ENCODE data around the gene SEPTIN1. TPM values are rescaled to one million over a fixed set of nuclear protein-coding genes. Genes with fewer than 3 reads are reported as not detected.
A peak's percentile ranks its signal among the peaks of the same experiment; 100 is the strongest.

Gene SEPTIN1
- polyA plus RNA-seq, 3 donors = 0.31 to 0.60 (median 0.49) TPM

DNA sequence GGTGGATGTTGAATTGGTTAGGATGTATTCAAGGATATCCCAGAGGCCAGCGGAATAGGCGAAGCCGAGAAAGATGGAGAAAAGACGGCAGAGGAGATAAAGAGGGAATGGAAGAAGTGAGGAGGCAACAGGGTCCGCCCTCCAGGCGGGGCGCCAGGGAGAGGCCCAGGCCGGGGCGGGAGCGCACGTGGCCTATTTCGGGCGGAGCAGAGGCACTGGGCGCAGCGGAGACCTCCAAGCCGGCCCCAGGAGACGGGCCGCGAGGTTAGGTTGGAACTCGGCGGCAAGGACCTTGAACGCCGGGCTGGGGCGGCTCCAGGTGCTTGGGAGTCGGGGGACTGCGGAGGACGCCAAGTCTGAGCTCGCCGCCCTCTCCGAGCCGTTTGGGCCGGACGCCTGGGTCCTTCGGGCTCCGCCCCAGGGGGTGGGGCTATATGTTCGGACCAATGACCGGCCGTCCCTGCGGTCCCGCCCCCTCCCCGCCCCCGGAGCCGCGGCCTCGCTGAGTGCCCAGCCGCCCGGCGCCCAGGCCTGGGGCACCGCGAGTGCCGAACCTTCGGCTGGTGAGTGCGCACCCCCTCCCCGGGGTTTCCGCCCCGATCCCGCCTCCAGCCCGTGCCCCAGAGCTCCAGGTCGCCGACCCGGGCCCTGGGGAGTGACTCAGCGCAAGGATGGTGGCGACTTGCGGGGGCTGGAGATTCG is 24.9 kb upstream of the SEPTIN1 start, which contains the start of gene ZNF771:
TSS of gene ZNF771 (plus strand) at position 505 of the 702 bp plus-strand sequence. CDS start 448 bp downstream, outside the sequence.
- Mint-ChIP-seq H3K27ac (peak within 1 kb of the TSS; percentile 42 to 84 (median 57)), H3K9me3 (peaks cover 0 to 2% (median 0%) of the 10 kb centered on the region in 7 donors), H3K36me3 (peaks cover 3 to 5% of the 10 kb centered on the region in 2 donors), H3K4me3 (peak within 1 kb of the TSS; percentile 86 to 95), H3K4me1 (peaks cover 28% of the 10 kb centered on the region), H3K27me3 (ENCODE audit: low read depth in 3 of 3) (peaks cover 0 to 4% (median 3%) of the 10 kb centered on the region in 3 donors)
- no peaks in the 10 kb centered on the region for H3K9me3 ChIP-seq (replicated peaks in 1 of 2; ENCODE audit: control insufficient read depth in 1 of 2, insufficient read depth in 1 of 2, low read length in 2 of 2)
- H3K9ac ChIP-seq (ENCODE audit: insufficient read depth, low read length, poor library complexity, severe bottlenecking) = peak within 1 kb of the TSS; percentile 64
- TF ChIP-seq, protein P1, sequence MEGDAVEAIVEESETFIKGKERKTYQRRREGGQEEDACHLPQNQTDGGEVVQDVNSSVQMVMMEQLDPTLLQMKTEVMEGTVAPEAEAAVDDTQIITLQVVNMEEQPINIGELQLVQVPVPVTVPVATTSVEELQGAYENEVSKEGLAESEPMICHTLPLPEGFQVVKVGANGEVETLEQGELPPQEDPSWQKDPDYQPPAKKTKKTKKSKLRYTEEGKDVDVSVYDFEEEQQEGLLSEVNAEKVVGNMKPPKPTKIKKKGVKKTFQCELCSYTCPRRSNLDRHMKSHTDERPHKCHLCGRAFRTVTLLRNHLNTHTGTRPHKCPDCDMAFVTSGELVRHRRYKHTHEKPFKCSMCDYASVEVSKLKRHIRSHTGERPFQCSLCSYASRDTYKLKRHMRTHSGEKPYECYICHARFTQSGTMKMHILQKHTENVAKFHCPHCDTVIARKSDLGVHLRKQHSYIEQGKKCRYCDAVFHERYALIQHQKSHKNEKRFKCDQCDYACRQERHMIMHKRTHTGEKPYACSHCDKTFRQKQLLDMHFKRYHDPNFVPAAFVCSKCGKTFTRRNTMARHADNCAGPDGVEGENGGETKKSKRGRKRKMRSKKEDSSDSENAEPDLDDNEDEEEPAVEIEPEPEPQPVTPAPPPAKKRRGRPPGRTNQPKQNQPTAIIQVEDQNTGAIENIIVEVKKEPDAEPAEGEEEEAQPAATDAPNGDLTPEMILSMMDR (IDR thresholded peaks at IDR 0.05) = no peak
- peaks cover 0 to 7% of the 10 kb centered on the region in 2 donors for H3K36me3 ChIP-seq (replicated peaks in 1 of 2; ENCODE audit: control insufficient read depth in 1 of 2, insufficient read depth in 2 of 2, low read length in 2 of 2)
- no peaks in the 10 kb centered on the region for H4K20me1 ChIP-seq (ENCODE audit: insufficient read depth, low read length)
- peak; percentile 80 to 83 (median 81) for DNase-seq
- no peaks in the 10 kb centered on the region for H3K27me3 ChIP-seq (ENCODE audit: control insufficient read depth in 2 of 2, insufficient read depth in 2 of 2, low read length in 2 of 2)
- H3K27ac ChIP-seq (ENCODE audit: low read depth in 1 of 2, low read length in 2 of 2) = peak within 1 kb of the TSS in 1 of 2 donors; percentile 8
- H3K4me1 ChIP-seq (ENCODE audit: control insufficient read depth in 1 of 2, insufficient read depth in 2 of 2, low read length in 2 of 2) = peaks cover 24 to 40% of the 10 kb centered on the region in 2 donors
- H3K4me2 ChIP-seq (replicated peaks; ENCODE audit: extremely low read depth, low read length, poor library complexity, severe bottlenecking) = peak within 1 kb of the TSS; percentile 85
- peak within 1 kb of the TSS; percentile 51 to 74 (median 58) for H3K4me3 ChIP-seq (replicated peaks in 1 of 3; ENCODE audit: low read depth in 2 of 3, low read length in 3 of 3)
- intact Hi-C loops (cut with micrococcal nuclease) = loop anchor here (5.0 to 10.0 kb wide), 2 partner anchors 52 to 70 kb away; partner anchors contain the start of gene CD2BP2 (in 1 of the 2)
- peak within 1 kb of the TSS; percentile 91 for H2AFZ ChIP-seq (ENCODE audit: insufficient read depth, low read depth, low read length, poor library complexity, severe bottlenecking)
- no peaks in the 10 kb centered on the region for H3K79me2 ChIP-seq (ENCODE audit: insufficient read depth, low read length)
- WGBS (ENCODE audit: insufficient coverage) = under 1% methylated on average over 62 of the region's 65 CpGs

GRCh38 chr16:30406795-30407101 is 24.4 kb upstream of the SEPTIN1 start:
- Mint-ChIP-seq H3K4me1 (peaks cover 25% of the 10 kb centered on the region), H3K27me3 (ENCODE audit: low read depth in 3 of 3) (peaks cover 0 to 4% (median 3%) of the 10 kb centered on the region in 3 donors)
- H3K36me3 ChIP-seq (replicated peaks in 1 of 2; ENCODE audit: control insufficient read depth in 1 of 2, insufficient read depth in 2 of 2, low read length in 2 of 2) = peaks cover 0 to 2% of the 10 kb centered on the region in 2 donors

More at GRCh38 chr16:30406795-30407101, 24.4 kb upstream of the SEPTIN1 start:
- peak overlapping the region; percentile 86 to 95 for H3K4me3 Mint-ChIP-seq
- TF ChIP-seq, protein P1 (IDR thresholded peaks at IDR 0.05) = no peak
- H3K9me3 Mint-ChIP-seq = peaks cover 0 to 2% (median 0%) of the 10 kb centered on the region in 7 donors
- H4K20me1 ChIP-seq (ENCODE audit: insufficient read depth, low read length) = no peaks in the 10 kb centered on the region
- peak overlapping the region; percentile 51 to 74 (median 58) for H3K4me3 ChIP-seq (replicated peaks in 1 of 3; ENCODE audit: low read depth in 2 of 3, low read length in 3 of 3)
- 24% methylated on average over 14 of the region's 14 CpGs for WGBS (ENCODE audit: insufficient coverage)
- peaks cover 24 to 40% of the 10 kb centered on the region in 2 donors for H3K4me1 ChIP-seq (ENCODE audit: control insufficient read depth in 1 of 2, insufficient read depth in 2 of 2, low read length in 2 of 2)
- no peaks in the 10 kb centered on the region for H3K27me3 ChIP-seq (ENCODE audit: control insufficient read depth in 2 of 2, insufficient read depth in 2 of 2, low read length in 2 of 2)
- peak overlapping the region; percentile 85 for H3K4me2 ChIP-seq (replicated peaks; ENCODE audit: extremely low read depth, low read length, poor library complexity, severe bottlenecking)
- no peaks in the 10 kb centered on the region for H3K9me3 ChIP-seq (replicated peaks in 1 of 2; ENCODE audit: control insufficient read depth in 1 of 2, insufficient read depth in 1 of 2, low read length in 2 of 2)
- no peak overlapping the region for H3K27ac ChIP-seq (ENCODE audit: low read depth in 1 of 2, low read length in 2 of 2)
- intact Hi-C loops (cut with micrococcal nuclease) = loop anchor here (5.0 to 10.0 kb wide), 2 partner anchors 52 to 69 kb away; partner anchors contain the start of gene CD2BP2 (in 1 of the 2)
- peaks cover 0 to 3% of the 10 kb centered on the region in 2 donors for H3K36me3 Mint-ChIP-seq
- peak overlapping the region in 5 of 7 donors; percentile 42 to 84 (median 65) for H3K27ac Mint-ChIP-seq
- H2AFZ ChIP-seq (ENCODE audit: insufficient read depth, low read depth, low read length, poor library complexity, severe bottlenecking) = peak overlapping the region; percentile 91
- peak overlapping the region; percentile 64 for H3K9ac ChIP-seq (ENCODE audit: insufficient read depth, low read length, poor library complexity, severe bottlenecking)
- H3K79me2 ChIP-seq (ENCODE audit: insufficient read depth, low read length) = no peaks in the 10 kb centered on the region
- no peak for DNase-seq

Measured in CD14-positive monocyte (primary cell).